H9 (cell line): ENCODE results near the gene CCDC177. TPM values are rescaled to one million over a fixed set of nuclear protein-coding genes. Genes with fewer than 3 reads are reported as not detected.
A peak's percentile ranks its signal among the peaks of the same experiment; 100 is the strongest.

Experiments
- DNase-seq: peaks from one replicate; pipeline ENCODE4 v3.0.0-alpha.2; 2017
- H2AFZ ChIP-seq: one replicate; pipeline ENCODE4 v1.6.1; 2013; ENCODE audit warnings: mild to moderate bottlenecking, low read length, control low read depth, moderate library complexity
- H2AK5ac ChIP-seq: 2 replicates; pipeline ENCODE4 v1.6.1; 2013; ENCODE audit warnings: low read length, control low read depth, mixed read lengths; ENCODE audit not compliant: insufficient read length
- H2BK120ac ChIP-seq: one replicate; pipeline ENCODE4 v1.6.1; 2013; ENCODE audit warnings: low read depth, mild to moderate bottlenecking, low read length, control low read depth, inconsistent platforms; ENCODE audit not compliant: poor library complexity, severe bottlenecking
- H2BK12ac ChIP-seq: 2 replicates; pipeline ENCODE4 v1.6.1; 2013; ENCODE audit warnings: low read length, control low read depth, mixed read lengths, low read depth; ENCODE audit not compliant: insufficient read length
- H2BK15ac ChIP-seq: 2 replicates; pipeline ENCODE4 v1.6.1; 2013; ENCODE audit warnings: low read depth, low read length, control low read depth
- H2BK20ac ChIP-seq: one replicate; pipeline ENCODE4 v1.6.1; 2013; ENCODE audit warnings: low read depth, mild to moderate bottlenecking, low read length, control low read depth, inconsistent platforms; ENCODE audit not compliant: poor library complexity, severe bottlenecking
- H2BK5ac ChIP-seq: 2 replicates; pipeline ENCODE4 v1.6.1; 2013; ENCODE audit warnings: low read length, control low read depth, mixed read lengths; ENCODE audit not compliant: insufficient read length
- H3K14ac ChIP-seq: 2 replicates; pipeline ENCODE4 v1.6.1; 2013; ENCODE audit warnings: low read length, control low read depth; ENCODE audit not compliant: insufficient read depth
- H3K18ac ChIP-seq: 2 replicates; pipeline ENCODE4 v1.6.1; 2013; ENCODE audit warnings: low read depth, mild to moderate bottlenecking, mixed read lengths, low read length, control low read depth; ENCODE audit not compliant: insufficient read length
- H3K23ac ChIP-seq: 2 replicates; pipeline ENCODE4 v1.6.1; 2013; ENCODE audit warnings: low read length, control low read depth, mixed read lengths, low read depth; ENCODE audit not compliant: insufficient read length
- H3K23me2 ChIP-seq: 2 replicates; pipeline ENCODE4 v1.6.1; 2013; ENCODE audit warnings: low read depth, mild to moderate bottlenecking, mixed read lengths, low read length, control low read depth; ENCODE audit not compliant: insufficient read length, poor library complexity, severe bottlenecking
- H3K27ac ChIP-seq: 2 replicates; pipeline ENCODE4 v1.5.1; 2013; ENCODE audit warnings: low read length, control low read depth, mixed read lengths, low read depth; ENCODE audit not compliant: insufficient read length
- H3K27me3 ChIP-seq: 2 replicates; pipeline ENCODE4 v1.6.1; 2013; ENCODE audit warnings: low read length, control low read depth, inconsistent platforms; ENCODE audit not compliant: insufficient read depth
- H3K4ac ChIP-seq: 2 replicates; pipeline ENCODE4 v1.6.1; 2013; ENCODE audit warnings: low read depth, mild to moderate bottlenecking, control low read depth, inconsistent platforms, low read length, moderate library complexity
- H3K4me1 ChIP-seq: 2 replicates; pipeline ENCODE4 v1.6.1; 2013; ENCODE audit warnings: low read length, control low read depth, inconsistent platforms; ENCODE audit not compliant: insufficient read depth
- H3K4me2 ChIP-seq: 2 replicates; pipeline ENCODE4 v1.6.1; 2013; ENCODE audit warnings: low read length, control low read depth, mixed read lengths; ENCODE audit not compliant: insufficient read length, insufficient read depth
- H3K56ac ChIP-seq: 2 replicates; pipeline ENCODE4 v1.6.1; 2013; ENCODE audit warnings: low read depth, mild to moderate bottlenecking, mixed read lengths, low read length, control low read depth; ENCODE audit not compliant: insufficient read length
- H3K79me1 ChIP-seq: 2 replicates; pipeline ENCODE4 v1.6.1; 2013; ENCODE audit warnings: low read depth, mild to moderate bottlenecking, moderate library complexity, low read length, control low read depth, inconsistent platforms; ENCODE audit not compliant: insufficient read depth, poor library complexity, severe bottlenecking
- H3K79me2 ChIP-seq: 2 replicates; pipeline ENCODE4 v1.6.1; 2013; ENCODE audit warnings: low read length, control low read depth, inconsistent platforms; ENCODE audit not compliant: insufficient read depth
- H3K9ac ChIP-seq: 2 replicates; pipeline ENCODE4 v1.6.1; 2013; ENCODE audit warnings: low read length, control low read depth, mixed read lengths; ENCODE audit not compliant: insufficient read length; ENCODE audit errors: extremely low read depth
- H3K9me3 ChIP-seq: one replicate; pipeline ENCODE4 v1.6.1; 2013; ENCODE audit warnings: low read depth, low read length, inconsistent platforms; ENCODE audit not compliant: control insufficient read depth
- H3T11ph ChIP-seq: one replicate; pipeline ENCODE4 v1.6.1; 2013; ENCODE audit warnings: mild to moderate bottlenecking, low read length, control low read depth, inconsistent platforms
- H4K20me1 ChIP-seq: one replicate; pipeline ENCODE4 v1.6.1; 2013; ENCODE audit not compliant: control insufficient read depth, insufficient read length, insufficient read depth
- H4K5ac ChIP-seq: 2 replicates; pipeline ENCODE4 v1.6.1; 2013; ENCODE audit warnings: low read depth, mild to moderate bottlenecking, mixed read lengths, low read length, control low read depth; ENCODE audit not compliant: insufficient read length
- H4K8ac ChIP-seq: replicated peaks from 2 replicates; pipeline ENCODE4 v1.6.1; 2013; ENCODE audit warnings: low read length, control low read depth, mixed read lengths, low read depth; ENCODE audit not compliant: insufficient read length
- H4K91ac ChIP-seq: 2 replicates; pipeline ENCODE4 v1.6.1; 2013; ENCODE audit warnings: low read depth, mild to moderate bottlenecking, moderate library complexity, mixed read lengths, low read length, control low read depth; ENCODE audit not compliant: insufficient read length
- H3K27ac Mint-ChIP-seq, 3 experiments: 2 replicates in 2 of 3; 3 replicates in 1 of 3; pipeline ENCODE4 v1.8.0; 2020 to 2021; ENCODE audit warnings: mixed read lengths in 3 of 3, mild to moderate bottlenecking in 1 of 3, moderate library complexity in 1 of 3
- H3K27me3 Mint-ChIP-seq: 2 replicates; pipeline ENCODE4 v1.8.0; 2021; ENCODE audit warnings: low read depth, mild to moderate bottlenecking, moderate library complexity, mixed read lengths
- H3K36me3 Mint-ChIP-seq, 3 experiments: 2 replicates in 2 of 3; 3 replicates in 1 of 3; pipeline ENCODE4 v1.8.0; 2020 to 2021; ENCODE audit warnings: low read depth in 3 of 3, mixed read lengths in 3 of 3; ENCODE audit not compliant: insufficient read depth in 1 of 3
- H3K4me1 Mint-ChIP-seq, 2 experiments: 2 replicates each; pipeline ENCODE4 v1.8.0; 2020; ENCODE audit warnings: mixed read lengths in 2 of 2
- H3K4me3 Mint-ChIP-seq, 2 experiments: 2 replicates in 1 of 2; 3 replicates in 1 of 2; pipeline ENCODE4 v1.8.0; 2020 to 2021; ENCODE audit warnings: mild to moderate bottlenecking in 2 of 2, mixed read lengths in 2 of 2, moderate library complexity in 1 of 2
- H3K9me3 Mint-ChIP-seq, 2 experiments: 2 replicates in 1 of 2; 3 replicates in 1 of 2; pipeline ENCODE4 v1.8.0; 2020; ENCODE audit warnings: mild to moderate bottlenecking in 2 of 2, mixed read lengths in 2 of 2, moderate library complexity in 1 of 2
- WGBS: extraction: QIAGEN DNeasy Blood & Tissue Kit; methylation state at CpG from one replicate; pipeline ENCODE4 v1.1.7; 2013; ENCODE audit warnings: missing lambda C conversion rate, low lambda C conversion rate, mixed read lengths; ENCODE audit not compliant: insufficient read length; ENCODE audit errors: extremely low coverage; 5-methylcytosine and 5-hydroxymethylcytosine counted together
- total RNA-seq: library from RNA; stranded (reverse); gene quantifications from 2 replicates; pipeline ENCODE4 v1.2.1, GENCODE V29; 2021
- TF ChIP-seq, protein P1 (sequence below): fragments of 200-600 bp; sonication (generic); conservative IDR thresholded peaks from 3 replicates; pipeline ENCODE4 v1.8.0; 2021; ENCODE audit warnings: antibody characterized with exemption, mild to moderate bottlenecking

The CCDC177 gene
- total RNA-seq, 1 experiment from 2014 or later = 6.1 TPM

DNA sequence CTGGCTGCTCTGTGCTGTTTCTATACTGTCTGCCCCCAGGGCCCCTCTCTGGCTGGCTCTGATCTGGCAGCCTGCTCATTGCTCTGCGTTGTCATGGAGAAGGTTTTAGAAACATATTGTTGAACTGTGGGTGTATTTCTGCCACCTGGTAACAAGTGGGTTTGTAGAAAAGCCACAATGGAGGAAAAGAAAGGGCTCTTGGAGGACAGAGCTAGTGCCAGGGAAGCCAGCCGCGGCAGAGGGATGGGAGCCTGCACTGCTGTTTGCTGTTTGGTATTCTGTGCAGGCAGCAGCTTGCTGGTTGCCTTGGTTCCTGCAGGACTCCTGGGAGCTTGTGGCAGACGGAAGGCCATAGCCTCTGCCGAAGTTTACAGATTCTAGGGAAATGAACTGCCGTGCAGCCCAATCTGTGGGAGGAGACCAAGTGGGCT, 15.1 kb downstream of the CCDC177 start:
- peak overlapping the region in 2 of 3 experiments; percentile 37 to 58; a peak in 3 of 7 replicates for H3K27ac Mint-ChIP-seq
- no peak overlapping the region for H2AK5ac ChIP-seq
- H3K14ac ChIP-seq = no peak overlapping the region
- H3K79me1 ChIP-seq = no peaks in the 10 kb centered on the region
- H4K91ac ChIP-seq = no peak overlapping the region
- peaks cover 30% of the 10 kb centered on the region in 2 experiments for H3K4me1 Mint-ChIP-seq
- no peaks in the 10 kb centered on the region for H3K27me3 ChIP-seq
- H3T11ph ChIP-seq = no peak overlapping the region
- no peak overlapping the region for H3K27ac ChIP-seq
- H3K18ac ChIP-seq = peak overlapping the region; percentile 58
- no peak overlapping the region for H3K4ac ChIP-seq
- no peak overlapping the region for H2BK20ac ChIP-seq
- peaks cover 2% of the 10 kb centered on the region; the same call in 1 of the 2 replicates for H3K4me1 ChIP-seq
- no peak overlapping the region for H2BK15ac ChIP-seq
- no peaks in the 10 kb centered on the region for H3K9me3 ChIP-seq
- H3K4me3 Mint-ChIP-seq = no peak overlapping the region
- H4K5ac ChIP-seq = no peak overlapping the region
- no peaks in the 10 kb centered on the region for H4K20me1 ChIP-seq
- H3K27me3 Mint-ChIP-seq = no peaks in the 10 kb centered on the region; the same call in 1 of the 2 replicates
- H3K4me2 ChIP-seq = no peak overlapping the region
- no peak overlapping the region for H2BK5ac ChIP-seq
- no peaks in the 10 kb centered on the region for H3K36me3 Mint-ChIP-seq
- H3K9me3 Mint-ChIP-seq = no peaks in the 10 kb centered on the region; a peak in 1 of 5 replicates
- no peak overlapping the region for H4K8ac ChIP-seq
- H3K79me2 ChIP-seq = no peaks in the 10 kb centered on the region
- no peak overlapping the region for H2BK120ac ChIP-seq
- no peak overlapping the region for H3K9ac ChIP-seq
- TF ChIP-seq, protein P1, sequence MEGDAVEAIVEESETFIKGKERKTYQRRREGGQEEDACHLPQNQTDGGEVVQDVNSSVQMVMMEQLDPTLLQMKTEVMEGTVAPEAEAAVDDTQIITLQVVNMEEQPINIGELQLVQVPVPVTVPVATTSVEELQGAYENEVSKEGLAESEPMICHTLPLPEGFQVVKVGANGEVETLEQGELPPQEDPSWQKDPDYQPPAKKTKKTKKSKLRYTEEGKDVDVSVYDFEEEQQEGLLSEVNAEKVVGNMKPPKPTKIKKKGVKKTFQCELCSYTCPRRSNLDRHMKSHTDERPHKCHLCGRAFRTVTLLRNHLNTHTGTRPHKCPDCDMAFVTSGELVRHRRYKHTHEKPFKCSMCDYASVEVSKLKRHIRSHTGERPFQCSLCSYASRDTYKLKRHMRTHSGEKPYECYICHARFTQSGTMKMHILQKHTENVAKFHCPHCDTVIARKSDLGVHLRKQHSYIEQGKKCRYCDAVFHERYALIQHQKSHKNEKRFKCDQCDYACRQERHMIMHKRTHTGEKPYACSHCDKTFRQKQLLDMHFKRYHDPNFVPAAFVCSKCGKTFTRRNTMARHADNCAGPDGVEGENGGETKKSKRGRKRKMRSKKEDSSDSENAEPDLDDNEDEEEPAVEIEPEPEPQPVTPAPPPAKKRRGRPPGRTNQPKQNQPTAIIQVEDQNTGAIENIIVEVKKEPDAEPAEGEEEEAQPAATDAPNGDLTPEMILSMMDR = no peak
- H2AFZ ChIP-seq = no peak overlapping the region
- H3K23ac ChIP-seq = no peak overlapping the region
- WGBS = no CpG with 5 or more reads among the region's 6 CpGs
- H3K56ac ChIP-seq = peak overlapping the region; percentile 45
- no peaks in the 10 kb centered on the region for H3K23me2 ChIP-seq
- DNase-seq = no peak
- no peak overlapping the region for H2BK12ac ChIP-seq
